Psoas muscle (tissue), 8 donors: ENCODE results near the gene RBM5. TPM values are rescaled to one million over a fixed set of nuclear protein-coding genes. Genes with fewer than 3 reads are reported as not detected.

Experiments
- ATAC-seq, 4 donors: fragments of 200-7000 bp; cut with Tn5 transposase; one replicate each; pipeline ENCODE4 v1.9.1; 2020; ENCODE audit warnings: moderate library complexity in 3 of 4, mild to moderate bottlenecking in 2 of 4
- DNase-seq, 2 donors: peaks; one replicate each; pipeline ENCODE4 v3.0.0-alpha.2; 2020
- H3K27ac ChIP-seq: fragments of 200-600 bp; one replicate; pipeline ENCODE4 v1.8.0; 2022
- H3K27me3 ChIP-seq, 3 donors: fragments of 200-600 bp in 1 of 3; one replicate each; pipeline versions ENCODE4 v1.6.1 to v1.8.0; 2013 to 2022; ENCODE audit warnings: low read length in 2 of 3, mild to moderate bottlenecking in 2 of 3, moderate library complexity in 1 of 3; ENCODE audit not compliant: insufficient read depth in 3 of 3
- H3K36me3 ChIP-seq, 2 donors: fragments of 200-600 bp in 1 of 2; one replicate each; pipeline versions ENCODE4 v1.6.1 to v1.8.0; 2013 to 2022; ENCODE audit warnings: low read depth in 1 of 2, mild to moderate bottlenecking in 1 of 2, moderate library complexity in 1 of 2; ENCODE audit not compliant: insufficient read depth in 1 of 2
- H3K4me1 ChIP-seq: fragments of 200-600 bp; one replicate; pipeline ENCODE4 v1.8.0; 2022
- H3K4me3 ChIP-seq: fragments of 200-600 bp; one replicate; pipeline ENCODE4 v1.8.0; 2022; ENCODE audit warnings: mild to moderate bottlenecking
- H3K9me3 ChIP-seq: fragments of 200-600 bp; one replicate; pipeline ENCODE4 v1.8.0; 2022
- CTCF ChIP-seq: fragments of 200-600 bp; IDR thresholded peaks from one replicate; pipeline ENCODE4 v1.8.0; 2022; ENCODE audit warnings: antibody characterized with exemption
- WGBS, 3 donors: extraction: QIAGEN DNeasy Blood & Tissue Kit; methylation state at CpG; one replicate each; pipeline versions ENCODE4 v1.1.6 to v1.1.7; 2013; 5-methylcytosine and 5-hydroxymethylcytosine counted together
- intact Hi-C, 2 donors: fragments of 100-400 bp; cut with DNase I; formaldehyde crosslinking; loops; one replicate each; pipeline versions ENCODE4 v1.11.0 to v1.14.2; 2022
- polyA plus RNA-seq, 3 donors: library from polyadenylated mRNA; stranded (reverse); fragments of 200-250 nt; gene quantifications; one replicate each; pipeline ENCODE4 v1.2.3, GENCODE V29; 2013
- total RNA-seq, 4 donors: library from RNA; stranded (reverse); fragmentation: NEBNext Ultra II Directional in 2 of 4; extraction: Animal tissue kit (Norgen Biotek cat#: 25700) in 2 of 4; gene quantifications; one replicate each; pipeline versions ENCODE4 v1.2.1 to v1.2.4, GENCODE V29; 2021 to 2023
- donor health status: healthy with polysubstance abuse.
- donor health status: DM: no; HTN: no; CAD: no; lungs with moderate emphysema.
- donor health status: Bipolar disorder and iron deficiency.
- donor health status: healthy.
- donor health status: DM: yes; HTN: yes; CAD: no.
- donor health status: DM: no; HTN: no; CAD: no.
- donor health status: DM: no; HTN: no; CAD: no.
- donor health status: DM: yes; HTN: yes; CAD: no.

RBM5 gene
- total and polyA plus RNA-seq, 7 donors: 30.7 to 61.4 (median 35.6) TPM

- ATAC-seq (no peak), DNase-seq (no peak)
- whole genome bisulfite sequencing, 3 donors: 85 to 89% (median 86%) methylated on average over 13 of the region's 13 CpGs
- Histone ChIP-seq H3K36me3 (no peaks in the 10 kb centered on the region), H3K27me3 (no peaks in the 10 kb centered on the region), H3K27ac (no peak overlapping the region), H3K4me1 (peaks cover 5% of the 10 kb centered on the region), H3K9me3 (no peaks in the 10 kb centered on the region), H3K4me3 (no peak overlapping the region)
- TF ChIP-seq CTCF: no peak
- intact Hi-C loops: no loop called here
These were observed 51.2 kb downstream of the RBM5 start for GRCh38 chr3:50139718-50140423.

- H3K4me1 ChIP-seq: peaks cover 5% of the 10 kb centered on the region
- H3K27ac ChIP-seq: no peak overlapping the region
- TF ChIP-seq CTCF: no peak
- ATAC-seq (no peak), DNase-seq (no peak)
- no peaks in the 10 kb centered on the region for H3K9me3 ChIP-seq
- H3K27me3 ChIP-seq: no peaks in the 10 kb centered on the region
- no peak overlapping the region for H3K4me3 ChIP-seq
- no peaks in the 10 kb centered on the region for H3K36me3 ChIP-seq
- 92 to 95% (median 92%) methylated on average over 12 of the region's 12 CpGs for WGBS, 3 donors
- intact Hi-C loops: no loop called here
These were observed 52.3 kb downstream of the RBM5 start for GRCh38 chr3:50140990-50141389.

GRCh38 chr3:50146316-50146901 lies 57.7 kb downstream of the RBM5 start:
- DNase-seq (no peak), ATAC-seq (no peak)
- H3K27ac ChIP-seq: no peak overlapping the region
- H3K4me1 ChIP-seq: no peaks in the 10 kb centered on the region
- no peak overlapping the region for H3K4me3 ChIP-seq
- intact Hi-C loops: no loop called here
- WGBS, 3 donors: 93 to 97% (median 94%) methylated on average over 3 of the region's 3 CpGs
- H3K9me3 ChIP-seq: no peaks in the 10 kb centered on the region
- H3K27me3 ChIP-seq: no peaks in the 10 kb centered on the region
- no peak for TF ChIP-seq CTCF
- H3K36me3 ChIP-seq: no peaks in the 10 kb centered on the region

- no peaks in the 10 kb centered on the region for H3K4me1 ChIP-seq
- ATAC-seq: no peak
- no peaks in the 10 kb centered on the region for H3K27me3 ChIP-seq
- no peaks in the 10 kb centered on the region for H3K9me3 ChIP-seq
- intact Hi-C loops: no loop called here
- WGBS, 3 donors: 92 to 95% (median 92%) methylated on average over 7 of the region's 7 CpGs
- no peak overlapping the region for H3K27ac ChIP-seq
- TF ChIP-seq CTCF: no peak
- DNase-seq: no peak
- no peak overlapping the region for H3K4me3 ChIP-seq
- no peaks in the 10 kb centered on the region for H3K36me3 ChIP-seq
These were observed 58.3 kb downstream of the RBM5 start for GRCh38 chr3:50147016-50147415.

- Histone ChIP-seq H3K36me3 (no peaks in the 10 kb centered on the region), H3K4me1 (no peaks in the 10 kb centered on the region), H3K9me3 (no peaks in the 10 kb centered on the region), H3K4me3 (no peak overlapping the region), H3K27me3 (no peaks in the 10 kb centered on the region), H3K27ac (no peak overlapping the region)
- 77 to 86% (median 80%) methylated on average over 2 of the region's 2 CpGs for WGBS, 3 donors
- TF ChIP-seq CTCF: no peak
- ATAC-seq (no peak), DNase-seq (no peak)
- intact Hi-C loops: no loop called here
These were observed 58.7 kb downstream of the RBM5 start for GRCh38 chr3:50147447-50147846.
